DOHH2 (cell line): Measurements from ENCODE around the gene TBCD.

ENCODE experiments used
- H3F3A ChIP-seq: fragments of 200-600 bp; sonication (generic), shearing (Covaris generic); 2 replicates; pipeline ENCODE4 v1.6.0; 2016; ENCODE audit warnings: antibody characterized with exemption, mild to moderate bottlenecking; ENCODE audit not compliant: control insufficient read depth, insufficient read depth
- H3K27ac ChIP-seq: fragments of 200-600 bp; sonication (generic); 2 replicates; pipeline ENCODE4 v1.5.1; 2014; ENCODE audit warnings: low read depth, mild to moderate bottlenecking, low read length, moderate library complexity
- H3K27me3 ChIP-seq: fragments of 200-600 bp; sonication (generic); 2 replicates; pipeline ENCODE4 v1.6.1; 2014; ENCODE audit warnings: mild to moderate bottlenecking, low read length, mixed read lengths; ENCODE audit not compliant: control insufficient read depth
- H3K36me3 ChIP-seq: fragments of 200-600 bp; sonication (generic); 2 replicates; pipeline ENCODE4 v1.6.1; 2014; ENCODE audit warnings: mild to moderate bottlenecking, low read length, moderate library complexity, mixed read lengths; ENCODE audit not compliant: control insufficient read depth
- H3K4me1 ChIP-seq: fragments of 200-600 bp; sonication (generic); 2 replicates; pipeline ENCODE4 v1.6.1; 2014; ENCODE audit warnings: mild to moderate bottlenecking, low read length, mixed read lengths; ENCODE audit not compliant: control insufficient read depth
- H3K4me2 ChIP-seq: fragments of 200-600 bp; sonication (generic); 2 replicates; pipeline ENCODE4 v1.6.0; 2014; ENCODE audit warnings: mild to moderate bottlenecking, low read length, moderate library complexity
- H3K4me3 ChIP-seq: fragments of 200-600 bp; sonication (generic); 2 replicates; pipeline ENCODE4 v1.5.1; 2014; ENCODE audit warnings: mild to moderate bottlenecking, low read length, mixed read lengths
- H3K79me2 ChIP-seq: fragments of 200-600 bp; sonication (generic); 2 replicates; pipeline ENCODE4 v1.6.1; 2014; ENCODE audit warnings: mild to moderate bottlenecking, low read length, mixed read lengths; ENCODE audit not compliant: control insufficient read depth
- H3K9me2 ChIP-seq: fragments of 200-600 bp; sonication (generic); replicated peaks from 2 replicates; pipeline ENCODE4 v1.6.1; 2014; ENCODE audit warnings: mild to moderate bottlenecking, low read length, mixed read lengths; ENCODE audit not compliant: control insufficient read depth
- H3K9me3 ChIP-seq: fragments of 200-600 bp; sonication (generic); 2 replicates; pipeline ENCODE4 v1.6.1; 2014; ENCODE audit warnings: antibody characterized with exemption, low read length, mixed read lengths; ENCODE audit not compliant: control insufficient read depth, insufficient read depth
- H4K20me1 ChIP-seq: fragments of 200-600 bp; sonication (generic); 2 replicates; pipeline ENCODE4 v1.6.0; 2014; ENCODE audit warnings: low read depth, mild to moderate bottlenecking, antibody characterized with exemption, low read length, moderate library complexity; ENCODE audit not compliant: control insufficient read depth, insufficient read depth
- EZH2phosphoT487 ChIP-seq: fragments of 200-600 bp; sonication (generic); IDR thresholded peaks from 2 replicates; pipeline ENCODE4 v1.6.1; 2017; ENCODE audit warnings: borderline replicate concordance, mild to moderate bottlenecking, antibody characterized with exemption, low read length, moderate library complexity, mixed read lengths
- TF ChIP-seq, protein P1 (sequence below): fragments of 200-600 bp; sonication (generic); IDR thresholded peaks from one replicate; pipeline ENCODE4 v1.5.1; 2014; ENCODE audit warnings: antibody characterized with exemption, mild to moderate bottlenecking, low read depth, low read length; ENCODE audit not compliant: poor library complexity, severe bottlenecking

TBCD gene

DNA sequence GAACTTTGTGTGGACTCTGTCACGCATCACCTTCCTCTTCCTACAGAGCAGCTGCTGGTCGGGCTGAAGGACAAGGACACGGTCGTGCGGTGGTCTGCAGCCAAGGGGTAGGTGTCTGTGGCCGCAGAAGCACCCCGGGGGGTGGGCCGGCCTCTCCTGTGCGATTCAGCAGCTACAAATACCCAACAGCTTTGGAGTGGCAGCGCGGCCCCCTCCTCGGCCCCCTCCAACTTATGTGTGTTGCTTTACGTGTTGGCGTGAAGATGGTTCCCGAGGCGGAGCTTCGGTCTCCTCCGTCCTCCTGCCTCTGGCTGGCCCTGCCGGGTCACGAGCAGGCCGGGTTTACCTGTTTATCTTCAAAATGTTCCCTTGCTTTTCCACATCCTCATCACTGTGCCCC lies 55.7 kb downstream of the TBCD start:
- no peaks in the 10 kb centered on the region for H3K9me2 ChIP-seq
- peaks cover 32% of the 10 kb centered on the region for H3K36me3 ChIP-seq

DNA sequence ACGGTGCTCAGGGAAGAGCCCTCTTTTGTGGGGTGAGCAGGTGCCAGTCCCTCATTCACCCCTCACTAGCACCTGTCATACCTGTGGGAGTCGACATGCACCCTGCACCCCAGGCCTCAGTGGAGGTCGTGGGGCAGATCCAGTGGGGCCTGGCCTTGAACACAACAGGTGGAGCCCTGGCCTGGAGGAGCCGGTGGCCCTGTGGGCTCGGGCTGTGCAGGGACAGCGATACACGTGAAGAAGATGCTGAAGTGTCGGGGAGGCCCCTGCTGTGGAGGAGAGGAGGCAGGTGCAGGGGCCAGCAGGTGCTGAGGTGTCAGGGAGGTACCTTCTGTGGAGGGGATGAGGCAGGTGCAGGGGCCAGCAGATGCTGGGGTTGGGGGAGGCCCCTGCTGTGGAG lies 56.1 kb downstream of the TBCD start:
- no peak overlapping the region for H3K27ac ChIP-seq
- H4K20me1 ChIP-seq: no peaks in the 10 kb centered on the region

More for the DNA sequence above, 55.7 kb downstream of the TBCD start:
- no peak overlapping the region for H3K4me2 ChIP-seq
- H3K79me2 ChIP-seq: peaks cover 12% of the 10 kb centered on the region
- no peaks in the 10 kb centered on the region for H3K4me1 ChIP-seq
- no peaks in the 10 kb centered on the region for H3K9me3 ChIP-seq
- no peak overlapping the region for H3K27ac ChIP-seq
- no peaks in the 10 kb centered on the region for H3K27me3 ChIP-seq
- H3K4me3 ChIP-seq: no peak overlapping the region
- TF ChIP-seq EZH2phosphoT487: no peak
- TF ChIP-seq, protein P1, sequence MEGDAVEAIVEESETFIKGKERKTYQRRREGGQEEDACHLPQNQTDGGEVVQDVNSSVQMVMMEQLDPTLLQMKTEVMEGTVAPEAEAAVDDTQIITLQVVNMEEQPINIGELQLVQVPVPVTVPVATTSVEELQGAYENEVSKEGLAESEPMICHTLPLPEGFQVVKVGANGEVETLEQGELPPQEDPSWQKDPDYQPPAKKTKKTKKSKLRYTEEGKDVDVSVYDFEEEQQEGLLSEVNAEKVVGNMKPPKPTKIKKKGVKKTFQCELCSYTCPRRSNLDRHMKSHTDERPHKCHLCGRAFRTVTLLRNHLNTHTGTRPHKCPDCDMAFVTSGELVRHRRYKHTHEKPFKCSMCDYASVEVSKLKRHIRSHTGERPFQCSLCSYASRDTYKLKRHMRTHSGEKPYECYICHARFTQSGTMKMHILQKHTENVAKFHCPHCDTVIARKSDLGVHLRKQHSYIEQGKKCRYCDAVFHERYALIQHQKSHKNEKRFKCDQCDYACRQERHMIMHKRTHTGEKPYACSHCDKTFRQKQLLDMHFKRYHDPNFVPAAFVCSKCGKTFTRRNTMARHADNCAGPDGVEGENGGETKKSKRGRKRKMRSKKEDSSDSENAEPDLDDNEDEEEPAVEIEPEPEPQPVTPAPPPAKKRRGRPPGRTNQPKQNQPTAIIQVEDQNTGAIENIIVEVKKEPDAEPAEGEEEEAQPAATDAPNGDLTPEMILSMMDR: no peak
- H3F3A ChIP-seq: no peaks in the 10 kb centered on the region
- no peaks in the 10 kb centered on the region for H4K20me1 ChIP-seq

DNA sequence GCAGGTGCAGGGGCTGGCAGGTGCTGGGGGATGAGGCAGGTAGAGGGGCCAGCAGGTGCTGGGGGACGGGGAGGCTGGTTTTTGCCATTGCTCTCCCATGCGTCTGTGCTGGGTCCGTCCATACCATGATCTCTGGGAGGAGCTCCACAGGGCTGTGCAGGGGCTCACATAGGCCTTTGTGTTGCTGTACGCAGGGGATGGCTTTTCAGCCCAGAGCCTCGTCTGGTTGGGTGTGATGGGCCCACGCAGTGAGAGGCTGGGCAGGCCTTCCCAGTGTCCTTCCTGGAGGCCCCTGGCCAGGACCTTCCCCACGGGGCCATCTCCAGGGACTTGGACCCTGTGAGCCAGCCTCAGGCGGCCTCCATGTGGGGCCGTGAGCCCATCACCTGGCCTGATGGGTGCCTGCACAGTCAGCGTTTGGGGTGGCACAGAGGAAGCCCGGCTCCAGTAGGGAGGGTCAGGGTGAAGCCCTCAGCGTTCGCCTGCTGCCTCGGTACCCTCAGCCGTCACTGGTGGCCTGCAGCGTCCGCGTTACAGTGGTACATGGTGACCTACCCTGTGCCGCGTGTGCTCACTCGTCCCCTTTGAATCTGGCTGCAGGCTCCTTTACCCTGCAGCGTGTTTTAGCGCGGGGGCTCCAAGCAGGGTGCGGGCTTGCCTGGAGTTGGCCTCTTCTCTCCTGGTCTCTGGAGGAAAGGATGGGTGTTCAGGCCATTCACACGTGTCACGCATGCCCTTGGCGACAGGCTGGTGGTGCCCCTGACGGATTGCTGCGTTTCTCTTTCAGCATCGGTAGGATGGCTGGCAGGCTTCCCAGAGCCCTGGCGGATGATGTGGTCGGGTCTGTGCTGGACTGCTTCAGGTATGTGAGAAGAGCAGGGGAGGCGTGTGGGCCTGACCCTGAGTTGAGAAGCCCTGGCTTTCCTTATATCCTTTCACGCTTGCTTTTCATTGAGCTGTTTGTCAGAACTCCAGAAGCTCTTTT lies 57.3 kb downstream of the TBCD start:
- Histone ChIP-seq H3K36me3 (peaks cover 32% of the 10 kb centered on the region), H3F3A (no peaks in the 10 kb centered on the region), H3K9me2 (no peaks in the 10 kb centered on the region), H3K27ac (no peak overlapping the region), H3K4me1 (no peaks in the 10 kb centered on the region), H3K9me3 (no peaks in the 10 kb centered on the region), H3K79me2 (no peaks in the 10 kb centered on the region), H3K4me3 (no peak overlapping the region), H3K4me2 (no peak overlapping the region), H3K27me3 (no peaks in the 10 kb centered on the region), H4K20me1 (no peaks in the 10 kb centered on the region)
- TF ChIP-seq, protein P1: no peak
- TF ChIP-seq EZH2phosphoT487: no peak

More for the DNA sequence above, 56.1 kb downstream of the TBCD start:
- Histone ChIP-seq H3K4me3 (no peak overlapping the region), H3K4me1 (no peaks in the 10 kb centered on the region), H3K4me2 (no peak overlapping the region), H3K9me2 (no peaks in the 10 kb centered on the region), H3K36me3 (peaks cover 32% of the 10 kb centered on the region), H3K79me2 (peaks cover 7% of the 10 kb centered on the region), H3K9me3 (no peaks in the 10 kb centered on the region), H3F3A (no peaks in the 10 kb centered on the region), H3K27me3 (no peaks in the 10 kb centered on the region)
- TF ChIP-seq, protein P1: no peak
- no peak for TF ChIP-seq EZH2phosphoT487
